HepG2 (cell line): ENCODE data around the gene ZXDC. TPM values are rescaled to one million over a fixed set of nuclear protein-coding genes. Genes with fewer than 3 reads are reported as not detected.
A peak's percentile ranks its signal among the peaks of the same experiment; 100 is the strongest.

Source experiments
- ATAC-seq: fragments of 200-7000 bp; cut with Tn5 transposase; 3 replicates; pipeline ENCODE4 v1.9.1; 2020; ENCODE audit warnings: mild to moderate bottlenecking, moderate library complexity
- BruUV-seq: library from RNA; stranded (reverse); fragments of 400-500 nt; replicated peaks from 2 replicates; lab custom pipeline; 2021; lab: Mats Ljungman, UMichigan
- CTCF ChIA-PET: fragments of 300-600 bp; formaldehyde crosslinking; extraction: SDS; loops from one replicate; lab custom pipeline; 2021; ENCODE audit warnings: low total read pairs, inconsistent platforms, low intra/inter-chr PET ratio; lab: Yijun Ruan, JAX
- POLR2A ChIA-PET: fragments of 350-600 bp; sonication (Branson Sonifier 250); formaldehyde crosslinking; loops from one replicate; lab custom pipeline; 2020; ENCODE audit warnings: antibody characterized with exemption, inconsistent platforms; lab: Yijun Ruan, JAX
- DNase-seq: peaks from one replicate; pipeline ENCODE4 v3.0.0-alpha.2; 2015; ENCODE audit warnings: low spot score
- FAIRE-seq: peaks from 3 replicates; lab custom pipeline; 2011; peaks lifted over from hg19 to GRCh38; lab: Jason Lieb, UNC
- H2AFZ ChIP-seq: one replicate; pipeline ENCODE4 v1.6.1; 2011; ENCODE audit warnings: low read length, inconsistent platforms
- H3K27ac ChIP-seq: fragments of 300-600 bp; 3 replicates; pipeline ENCODE4 v1.8.0; 2011; ENCODE audit warnings: mixed run types, mild to moderate bottlenecking, mixed read lengths, low read length, inconsistent platforms; ENCODE audit not compliant: insufficient read depth; ENCODE audit errors: extremely low read length
- H3K27me3 ChIP-seq, 2 experiments: fragments of 200-600 bp in 1 of 2; 2 replicates in 1 of 2; 3 replicates in 1 of 2; pipeline versions ENCODE4 v1.6.0 to v1.8.0; 2011; ENCODE audit warnings: low read length in 2 of 2, mild to moderate bottlenecking in 2 of 2, moderate library complexity in 2 of 2, inconsistent platforms in 1 of 2; ENCODE audit not compliant: insufficient read depth in 2 of 2, control insufficient read depth in 1 of 2
- H3K36me3 ChIP-seq, 2 experiments: fragments of 200-600 bp in 1 of 2; replicated peaks in 1 of 2; 2 replicates in 1 of 2; 3 replicates in 1 of 2; pipeline versions ENCODE4 v1.5.1 to v1.8.0; 2011; ENCODE audit warnings: low read length in 2 of 2, inconsistent platforms in 1 of 2; ENCODE audit not compliant: insufficient read depth in 2 of 2, control insufficient read depth in 1 of 2
- H3K4me1 ChIP-seq: 2 replicates; pipeline ENCODE4 v1.5.1; 2012; ENCODE audit warnings: low read length, inconsistent platforms; ENCODE audit not compliant: insufficient read depth
- H3K4me2 ChIP-seq: 2 replicates; pipeline ENCODE4 v1.6.0; 2011; ENCODE audit warnings: low read depth, low read length, inconsistent platforms
- H3K4me3 ChIP-seq, 3 experiments: fragments of 200-600 bp in 1 of 3; sonication (generic), shearing (Covaris generic) in 1 of 3; replicated peaks in 1 of 3; 2 replicates each; pipeline ENCODE4 v1.5.1; 2011 to 2016; ENCODE audit warnings: low read length in 3 of 3, inconsistent platforms in 2 of 3, low read depth in 2 of 3, mild to moderate bottlenecking in 2 of 3, control low read depth in 1 of 3, mixed read lengths in 1 of 3; ENCODE audit not compliant: insufficient read depth in 1 of 3
- H3K79me2 ChIP-seq: one replicate; pipeline ENCODE4 v1.6.1; 2011; ENCODE audit warnings: low read length, inconsistent platforms; ENCODE audit not compliant: insufficient read depth
- H3K9ac ChIP-seq: 2 replicates; pipeline ENCODE4 v1.6.0; 2011; ENCODE audit warnings: mild to moderate bottlenecking, low read depth, low read length, inconsistent platforms; ENCODE audit not compliant: insufficient read depth
- H3K9me3 ChIP-seq: 2 replicates; pipeline ENCODE4 v1.5.1; 2012; ENCODE audit warnings: mild to moderate bottlenecking, low read length
- H4K20me1 ChIP-seq: 2 replicates; pipeline ENCODE4 v1.6.0; 2011; ENCODE audit warnings: inconsistent platforms, mild to moderate bottlenecking, low read length, moderate library complexity; ENCODE audit not compliant: insufficient read depth
- AGO2 ChIP-seq: fragments of 200-400 bp; formaldehyde crosslinking; optimal IDR thresholded peaks from 2 replicates; pipeline ENCODE3; 2017; ENCODE audit warnings: mild to moderate bottlenecking, low read depth, low read length, moderate library complexity
- ARID3A ChIP-seq: IDR thresholded peaks from 2 replicates; pipeline ENCODE4 v1.6.1; 2012; ENCODE audit warnings: low read depth, low read length, improper control_type of control experiment
- DMAP1 ChIP-seq: IDR thresholded peaks from 2 replicates; pipeline ENCODE4 v1.6.1; 2016
- DNMT1 ChIP-seq: sonication (generic); formaldehyde crosslinking; IDR thresholded peaks from 2 replicates; pipeline ENCODE4 v1.5.1; 2020; ENCODE audit warnings: mild to moderate bottlenecking, missing genetic modification reagents
- FOXK1 ChIP-seq: sonication (generic); formaldehyde crosslinking; IDR thresholded peaks from 2 replicates; pipeline ENCODE4 v1.4.0; 2020; ENCODE audit warnings: low read depth, missing genetic modification reagents, borderline replicate concordance
- HES4 ChIP-seq: sonication (generic); formaldehyde crosslinking; IDR thresholded peaks from 2 replicates; pipeline ENCODE4 v1.9.0; 2021; ENCODE audit warnings: mild to moderate bottlenecking, missing genetic modification reagents, borderline replicate concordance
- HNRNPL ChIP-seq: fragments of 200-400 bp; formaldehyde crosslinking; IDR thresholded peaks from 2 replicates; pipeline ENCODE4 v1.6.1; 2017; ENCODE audit warnings: mild to moderate bottlenecking, low read depth, low read length
- KDM5B ChIP-seq: sonication (generic); formaldehyde crosslinking; IDR thresholded peaks from 2 replicates; pipeline ENCODE4 v1.4.0; 2020; ENCODE audit warnings: missing genetic modification reagents, mild to moderate bottlenecking, borderline replicate concordance
- KMT2B ChIP-seq: IDR thresholded peaks from 2 replicates; pipeline ENCODE4 v1.6.1; 2016; ENCODE audit warnings: missing genetic modification reagents, missing compliant biosample characterization
- PLSCR1 ChIP-seq: sonication (generic); formaldehyde crosslinking; IDR thresholded peaks from 2 replicates; pipeline ENCODE4 v1.5.0; 2020; ENCODE audit warnings: missing genetic modification reagents, mild to moderate bottlenecking, borderline replicate concordance
- ZNF446 ChIP-seq: sonication (generic); formaldehyde crosslinking; IDR thresholded peaks from 2 replicates; pipeline ENCODE4 v1.5.0; 2020; ENCODE audit warnings: mild to moderate bottlenecking, missing genetic modification reagents
- ZNF567 ChIP-seq: sonication (generic); formaldehyde crosslinking; IDR thresholded peaks from 2 replicates; pipeline ENCODE4 v1.8.1; 2023; ENCODE audit warnings: mild to moderate bottlenecking, missing genetic modification reagents, borderline replicate concordance
- ZNF572 ChIP-seq: sonication (generic); formaldehyde crosslinking; IDR thresholded peaks from 2 replicates; pipeline ENCODE4 v1.5.1; 2020; ENCODE audit warnings: mild to moderate bottlenecking, missing genetic modification reagents
- ZNF580 ChIP-seq: IDR thresholded peaks from 2 replicates; pipeline ENCODE4 v1.6.1; 2016; ENCODE audit warnings: low read depth, borderline replicate concordance
- ZNF749 ChIP-seq: sonication (generic); formaldehyde crosslinking; IDR thresholded peaks from 2 replicates; pipeline ENCODE4 v1.8.0; 2022; ENCODE audit warnings: mild to moderate bottlenecking, missing genetic modification reagents, moderate library complexity, borderline replicate concordance
- ZNF75D ChIP-seq: sonication (generic); formaldehyde crosslinking; IDR thresholded peaks from 2 replicates; pipeline ENCODE4 v1.8.1; 2023; ENCODE audit warnings: missing genetic modification reagents, mild to moderate bottlenecking, borderline replicate concordance
- ZNF777 ChIP-seq: sonication (generic); formaldehyde crosslinking; IDR thresholded peaks from 2 replicates; pipeline ENCODE4 v1.4.0; 2020; ENCODE audit warnings: missing genetic modification reagents
- ZNF891 ChIP-seq: sonication (generic); formaldehyde crosslinking; IDR thresholded peaks from 2 replicates; pipeline ENCODE4 v1.5.0; 2020; ENCODE audit warnings: mild to moderate bottlenecking, missing genetic modification reagents
- WGBS: methylation state at CpG from one replicate; pipeline ENCODE4 v1.1.6; 2017; ENCODE audit warnings: low lambda C conversion rate; 5-methylcytosine and 5-hydroxymethylcytosine counted together
- in situ Hi-C: cut with HindIII; loops from 2 replicates; pipeline ENCODE4 v1.10.0; 2017; ENCODE audit warnings: low pct_unique_long_range_greater_than_20kb; ENCODE audit not compliant: extremely low pct_ligation_motif_present
- intact Hi-C: fragments of 100-400 bp; cut with micrococcal nuclease; formaldehyde crosslinking; loops from one replicate; pipeline ENCODE4 v1.10.0; 2022; ENCODE audit not compliant: unreplicated experiment
- polyA plus RNA-seq, 8 experiments: library from polyadenylated mRNA; depleted of rRNA in 3 of 8; stranded (reverse) in 7 of 8; unstranded in 1 of 8; fragments of >200 nt; fragmentation: Illumina TruSeq in 4 of 8; extraction: Trizol in 4 of 8; gene quantifications; 2 replicates each; pipeline versions ENCODE4 v1.2.1 to v1.2.3, GENCODE V29; 2011 to 2016; ENCODE audit warnings: low read depth in 4 of 8, missing spikeins in 1 of 8, mixed read lengths in 1 of 8; ENCODE audit not compliant: insufficient read depth in 1 of 8
- total RNA-seq, 5 experiments: library from RNA; depleted of rRNA; stranded (reverse); fragments of >200 nt; fragmentation: Illumina TruSeq; extraction: Trizol; gene quantifications; 2 replicates each; pipeline ENCODE4 v1.2.3, GENCODE V29; 2016; ENCODE audit warnings: low read depth in 1 of 5
- TF ChIP-seq, protein P1 (sequence below): sonication (generic); formaldehyde crosslinking; IDR thresholded peaks from 2 replicates; pipeline ENCODE4 v1.4.0; 2020; ENCODE audit warnings: missing genetic modification reagents, mild to moderate bottlenecking, borderline replicate concordance

Gene ZXDC
- total and polyA plus RNA-seq, 2 of the 13 experiments (the other 11 are each of a cell fraction or from before 2014, with no cell fraction given) = 17.6 to 21.2 TPM

DNA sequence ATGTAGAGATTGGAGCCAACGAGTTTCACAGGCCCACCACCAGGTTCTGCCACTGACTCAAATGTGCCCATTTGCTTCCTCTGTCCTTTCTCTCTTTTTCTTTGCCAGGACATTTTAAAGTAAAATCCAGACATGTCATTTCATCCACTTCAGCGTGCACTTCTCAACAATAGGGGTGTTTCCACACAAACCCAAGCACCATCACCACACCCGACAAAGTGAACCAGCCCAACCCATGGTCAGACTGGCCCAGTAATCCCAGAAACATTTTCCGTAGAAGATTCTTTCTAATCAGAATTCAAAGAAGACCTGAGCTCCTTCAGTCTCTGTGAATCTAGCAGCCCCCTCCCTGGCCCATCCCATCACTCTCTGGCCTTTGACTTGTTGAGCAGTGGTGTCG is 67.6 kb downstream of the ZXDC start (continued):
- TF ChIP-seq ARID3A (no peak), FOXK1 (CRISPR knock-in tag) (no peak), HES4 (CRISPR knock-in tag) (no peak)

DNA sequence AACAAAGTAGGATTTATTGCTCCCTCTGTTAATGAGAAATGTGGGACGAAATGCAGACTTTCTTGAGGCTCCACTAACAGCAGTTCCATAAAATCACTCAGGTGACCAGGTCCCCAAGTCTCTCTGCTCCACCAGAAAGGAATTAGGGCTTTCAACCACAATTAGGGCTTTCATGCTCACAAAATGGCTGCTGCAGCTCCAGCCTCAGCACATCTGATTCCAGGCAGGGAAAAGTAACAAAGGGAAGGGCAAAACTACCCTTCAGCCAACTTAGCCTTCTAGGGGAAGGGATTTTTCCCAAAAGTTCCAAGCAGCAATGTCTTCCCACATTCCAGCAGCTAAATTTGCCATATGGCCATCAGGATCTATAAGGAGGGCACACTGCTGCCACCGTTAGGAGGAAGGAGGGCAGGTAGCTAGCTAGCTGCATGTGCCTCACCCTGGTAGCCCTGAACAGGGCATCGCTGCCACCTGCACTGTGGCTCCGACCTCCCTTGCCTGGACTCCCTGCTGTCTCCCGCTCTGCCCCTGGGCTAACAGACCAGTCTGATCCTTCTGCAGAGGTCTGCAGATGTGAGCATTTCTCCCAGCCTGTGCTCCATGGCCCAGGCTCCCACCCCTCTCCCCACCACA is 68.2 kb downstream of the ZXDC start:
- Histone ChIP-seq H4K20me1 (no peaks in the 10 kb centered on the region), H2AFZ (no peak overlapping the region), H3K4me3 (no peak overlapping the region), H3K36me3 (no peaks in the 10 kb centered on the region), H3K9me3 (no peaks in the 10 kb centered on the region), H3K4me1 (no peaks in the 10 kb centered on the region), H3K4me2 (no peak overlapping the region), H3K79me2 (no peaks in the 10 kb centered on the region), H3K27ac (no peak overlapping the region), H3K27me3 (peaks cover 0 to 34% of the 10 kb centered on the region in 2 experiments; a peak in 4 of 5 replicates), H3K9ac (no peak overlapping the region)
- ChIA-PET CTCF (no interaction called here), POLR2A (no interaction called here)
- peak; percentile 26; the same call in 1 of the 3 replicates for ATAC-seq
- no peak for DNase-seq
- BruUV-seq = no TSS peak
- intact Hi-C loops = no loop called here
- 50% methylated on average over 2 of the region's 5 CpGs for WGBS
- no peak for FAIRE-seq
- in situ Hi-C loops = no loop called here
- TF ChIP-seq ZNF567 (CRISPR knock-in tag) (no peak), AGO2 (no peak), PLSCR1 (CRISPR knock-in tag) (no peak), ZNF572 (CRISPR knock-in tag) (no peak), ZNF891 (CRISPR knock-in tag) (no peak), HNRNPL (no peak), KMT2B (CRISPR knock-in tag) (no peak), ZNF749 (CRISPR knock-in tag) (no peak), ZNF75D (CRISPR knock-in tag) (no peak), DNMT1 (no peak), DMAP1 (no peak), ZNF777 (no peak), KDM5B (no peak), ZNF446 (CRISPR knock-in tag) (no peak), ZNF580 (CRISPR knock-in tag) (no peak)
- TF ChIP-seq, protein P1, sequence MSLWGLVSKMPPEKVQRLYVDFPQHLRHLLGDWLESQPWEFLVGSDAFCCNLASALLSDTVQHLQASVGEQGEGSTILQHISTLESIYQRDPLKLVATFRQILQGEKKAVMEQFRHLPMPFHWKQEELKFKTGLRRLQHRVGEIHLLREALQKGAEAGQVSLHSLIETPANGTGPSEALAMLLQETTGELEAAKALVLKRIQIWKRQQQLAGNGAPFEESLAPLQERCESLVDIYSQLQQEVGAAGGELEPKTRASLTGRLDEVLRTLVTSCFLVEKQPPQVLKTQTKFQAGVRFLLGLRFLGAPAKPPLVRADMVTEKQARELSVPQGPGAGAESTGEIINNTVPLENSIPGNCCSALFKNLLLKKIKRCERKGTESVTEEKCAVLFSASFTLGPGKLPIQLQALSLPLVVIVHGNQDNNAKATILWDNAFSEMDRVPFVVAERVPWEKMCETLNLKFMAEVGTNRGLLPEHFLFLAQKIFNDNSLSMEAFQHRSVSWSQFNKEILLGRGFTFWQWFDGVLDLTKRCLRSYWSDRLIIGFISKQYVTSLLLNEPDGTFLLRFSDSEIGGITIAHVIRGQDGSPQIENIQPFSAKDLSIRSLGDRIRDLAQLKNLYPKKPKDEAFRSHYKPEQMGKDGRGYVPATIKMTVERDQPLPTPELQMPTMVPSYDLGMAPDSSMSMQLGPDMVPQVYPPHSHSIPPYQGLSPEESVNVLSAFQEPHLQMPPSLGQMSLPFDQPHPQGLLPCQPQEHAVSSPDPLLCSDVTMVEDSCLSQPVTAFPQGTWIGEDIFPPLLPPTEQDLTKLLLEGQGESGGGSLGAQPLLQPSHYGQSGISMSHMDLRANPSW (CRISPR knock-in tag) = no peak
